HTERT RPE-1 (cell line): ENCODE measurements around the gene KCNG2.
"Not testable (repeated sequence)": the region's sequence is repeated elsewhere in the genome, so short reads cannot be mapped to it uniquely, and the experiment has no call there.

Experiments
- in situ Hi-C: fragments of 300-500 bp; cut with MboI; formaldehyde crosslinking; loops from 4 replicates; pipeline ENCODE4 v1.14.3; 2020; ENCODE audit warnings: low sequenced_read_pairs

Gene KCNG2

GRCh38 chr18:79868168-79868784 is 70.5 kb downstream of the KCNG2 start:
- in situ Hi-C loops = no loop called here

- in situ Hi-C loops = no loop called here
Measured at GRCh38 chr18:79868811-79869541, 71.2 kb downstream of the KCNG2 start.

GRCh38 chr18:79869591-79870300 is 72.0 kb downstream of the KCNG2 start:
- in situ Hi-C loops = no loop called here

GRCh38 chr18:79870301-79871025 is 72.7 kb downstream of the KCNG2 start:
- in situ Hi-C loops = no loop called here

GRCh38 chr18:79871026-79871390 is 73.3 kb downstream of the KCNG2 start:
- in situ Hi-C loops = no loop called here

GRCh38 chr18:79871481-79872091 is 73.8 kb downstream of the KCNG2 start:
- in situ Hi-C loops = no loop called here

- in situ Hi-C loops = no loop called here
Measured at GRCh38 chr18:79872527-79873444, 75.0 kb downstream of the KCNG2 start.

GRCh38 chr18:79873449-79874110 is 75.8 kb downstream of the KCNG2 start:
- in situ Hi-C loops = no loop called here

- in situ Hi-C loops = no loop called here
Measured at GRCh38 chr18:79874553-79875530, 77.1 kb downstream of the KCNG2 start.

GRCh38 chr18:79875531-79875919 is 77.8 kb downstream of the KCNG2 start:
- in situ Hi-C loops = no loop called here

GRCh38 chr18:79875931-79876461 is 78.3 kb downstream of the KCNG2 start:
- in situ Hi-C loops = no loop called here

- in situ Hi-C loops = no loop called here
Measured at GRCh38 chr18:79876497-79876896, 78.8 kb downstream of the KCNG2 start.

GRCh38 chr18:79877163-79878091 is 79.7 kb downstream of the KCNG2 start:
- in situ Hi-C loops = no loop called here

GRCh38 chr18:79878246-79878645 is 80.5 kb downstream of the KCNG2 start:
- in situ Hi-C loops = not testable (repeated sequence)

GRCh38 chr18:79878741-79879378 is 81.1 kb downstream of the KCNG2 start:
- in situ Hi-C loops = no loop called here

GRCh38 chr18:79879566-79879965 is 81.8 kb downstream of the KCNG2 start:
- in situ Hi-C loops = no loop called here
